Activated CD4-positive, alpha-beta T cell treated with anti-CD3 and anti-CD28 coated beads, Interleukin-2, amount 50 U/mL, for 4 hours (primary cell): ENCODE measurements around the gene GAS5.

ENCODE experiments used
- DNase-seq, 2 experiments: peaks; one replicate each; pipeline ENCODE4 v3.0.0-alpha.2; 2020

GAS5 gene

GRCh38 chr1:173823781-173824314 is 43.9 kb downstream of the GAS5 start:
- DNase-seq = no peak

- DNase-seq = no peak
Measured at GRCh38 chr1:173821680-173822079, 46.1 kb downstream of the GAS5 start.

GRCh38 chr1:173818459-173818858 is 49.3 kb downstream of the GAS5 start:
- DNase-seq = no peak
